OCI-M2 (cell line): ENCODE measurements around the gene CSNK1G1.
"Not testable (repeated sequence)": the region's sequence is repeated elsewhere in the genome, so short reads cannot be mapped to it uniquely, and the experiment has no call there.

Experiments
- DNase-seq: peaks from one replicate; lab custom pipeline; 2025; ENCODE audit not compliant: unreplicated experiment; lab: John Stamatoyannopoulos, UW

The CSNK1G1 gene

GRCh38 chr15:64137226-64137833 is 218.6 kb downstream of the CSNK1G1 start:
- DNase-seq: no peak

GRCh38 chr15:64136347-64136746 is 219.6 kb downstream of the CSNK1G1 start:
- DNase-seq: no peak

- DNase-seq: no peak
Observed at GRCh38 chr15:64134345-64134829, 221.6 kb downstream of the CSNK1G1 start.

GRCh38 chr15:64133623-64134344 is 222.2 kb downstream of the CSNK1G1 start:
- no peak for DNase-seq

GRCh38 chr15:64132217-64132616 is 223.8 kb downstream of the CSNK1G1 start:
- DNase-seq: no peak

- no peak for DNase-seq
Observed at GRCh38 chr15:64131547-64131946, 224.4 kb downstream of the CSNK1G1 start.

GRCh38 chr15:64130159-64130558 is 225.8 kb downstream of the CSNK1G1 start:
- DNase-seq: no peak

GRCh38 chr15:64127521-64128270 is 228.3 kb downstream of the CSNK1G1 start:
- DNase-seq: no peak

- DNase-seq: no peak
Observed at GRCh38 chr15:64125978-64126377, 230.0 kb downstream of the CSNK1G1 start.

GRCh38 chr15:64122936-64123351 is 233.0 kb downstream of the CSNK1G1 start:
- DNase-seq: no peak

GRCh38 chr15:64122444-64122843 is 233.5 kb downstream of the CSNK1G1 start:
- DNase-seq: no peak

- DNase-seq: no peak
Observed at GRCh38 chr15:64121614-64122013, 234.4 kb downstream of the CSNK1G1 start.

- DNase-seq: not testable (repeated sequence)
Observed at GRCh38 chr15:64120322-64120721, 235.7 kb downstream of the CSNK1G1 start.

GRCh38 chr15:64117759-64118487 is 238.1 kb downstream of the CSNK1G1 start:
- DNase-seq: no peak
